Measurements from ENCODE around the gene GPX2.
"Not testable (repeated sequence)": the region's sequence is repeated elsewhere in the genome, so short reads cannot be mapped to it uniquely, and the experiment has no call there.

The GPX2 gene

DNA sequence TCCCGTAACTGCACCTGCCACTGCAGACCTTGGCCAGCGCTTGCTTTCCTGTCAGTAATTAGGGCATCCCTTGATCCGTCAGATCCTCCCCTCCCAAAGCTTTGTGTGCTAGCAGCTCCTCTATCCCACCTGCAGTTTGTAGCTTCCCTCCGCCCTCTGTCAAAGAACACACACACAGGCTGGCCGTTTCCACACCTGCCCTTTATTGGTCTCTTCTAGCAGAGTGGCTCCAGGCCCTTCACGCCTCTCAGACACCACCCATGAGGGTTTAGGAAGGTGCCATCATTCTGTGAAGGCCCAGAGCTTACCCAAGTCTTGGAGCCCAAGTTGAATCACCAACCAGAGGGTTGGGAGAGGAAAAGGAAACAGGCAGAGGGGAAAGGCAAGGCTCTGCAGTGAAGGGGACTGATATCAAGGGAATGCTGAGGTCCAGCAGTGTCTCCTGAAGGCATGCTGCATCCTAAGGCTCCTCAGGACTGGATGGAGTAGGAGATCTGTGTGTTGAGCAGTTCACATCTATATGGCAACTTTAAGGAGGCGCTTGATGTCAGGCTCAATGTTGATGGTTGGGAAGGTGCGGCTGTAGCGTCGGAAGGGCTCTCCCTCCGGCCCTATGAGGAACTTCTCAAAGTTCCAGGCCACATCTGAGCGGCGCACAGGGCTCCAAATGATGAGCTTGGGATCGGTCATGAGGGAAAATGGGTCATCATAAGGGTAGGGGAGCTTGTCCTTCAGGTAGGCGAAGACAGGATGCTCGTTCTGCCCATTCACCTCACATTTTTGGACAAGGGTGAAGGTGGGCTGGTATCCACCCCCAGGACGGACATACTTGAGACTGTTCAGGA is 3.4 kb downstream of the GPX2 start:
- no peak for DNase-seq

DNA sequence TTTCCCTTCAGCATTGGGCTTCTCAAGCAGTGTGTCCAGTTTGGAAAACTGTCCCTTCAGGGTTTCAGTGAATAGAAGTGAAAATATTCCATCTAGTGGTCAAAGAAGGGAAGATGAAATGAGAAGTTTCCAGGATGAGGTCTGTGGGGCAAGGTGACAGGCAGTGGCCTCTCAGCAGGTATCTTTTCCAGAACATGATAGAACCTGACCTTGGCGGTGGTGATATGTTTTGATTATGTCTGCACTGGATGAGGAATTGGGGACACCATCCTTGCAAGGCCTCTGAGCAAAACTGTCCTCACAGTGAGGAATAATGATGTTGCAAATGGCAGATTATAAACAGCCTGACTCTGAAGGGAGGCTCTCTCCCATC is 4.7 kb downstream of the GPX2 start:
- no peak for DNase-seq

DNA sequence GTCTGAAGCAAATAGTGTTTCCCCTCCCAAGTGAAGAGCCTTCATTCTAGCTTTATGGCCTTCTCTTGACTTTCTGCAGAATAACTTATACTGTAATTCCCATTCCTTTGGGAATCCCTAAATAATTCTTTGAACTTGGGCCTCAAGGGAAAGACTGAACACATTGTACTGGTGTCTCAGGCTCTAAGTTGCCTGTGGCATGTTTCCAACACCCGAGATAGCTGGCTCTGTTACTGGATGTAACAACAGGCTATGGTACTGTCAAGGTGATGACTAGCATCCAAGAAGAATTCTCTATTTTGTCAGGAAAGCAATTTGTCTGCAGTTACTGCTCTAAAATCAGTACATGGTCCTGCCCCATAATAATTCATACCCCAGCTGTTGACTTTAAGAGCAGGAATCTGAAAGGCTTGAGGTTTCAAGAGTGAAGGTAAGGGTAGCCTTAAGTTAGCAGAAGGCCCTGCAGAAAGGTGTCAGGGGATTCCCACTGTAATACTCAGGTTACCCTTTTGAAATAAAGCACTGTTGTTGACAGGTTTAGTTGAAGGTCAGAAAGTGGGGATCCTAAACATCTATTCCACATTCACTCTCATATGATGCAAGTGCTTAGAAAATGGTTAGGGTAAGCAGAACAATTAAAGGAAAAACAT is 5.2 kb downstream of the GPX2 start:
- no peak for DNase-seq

DNA sequence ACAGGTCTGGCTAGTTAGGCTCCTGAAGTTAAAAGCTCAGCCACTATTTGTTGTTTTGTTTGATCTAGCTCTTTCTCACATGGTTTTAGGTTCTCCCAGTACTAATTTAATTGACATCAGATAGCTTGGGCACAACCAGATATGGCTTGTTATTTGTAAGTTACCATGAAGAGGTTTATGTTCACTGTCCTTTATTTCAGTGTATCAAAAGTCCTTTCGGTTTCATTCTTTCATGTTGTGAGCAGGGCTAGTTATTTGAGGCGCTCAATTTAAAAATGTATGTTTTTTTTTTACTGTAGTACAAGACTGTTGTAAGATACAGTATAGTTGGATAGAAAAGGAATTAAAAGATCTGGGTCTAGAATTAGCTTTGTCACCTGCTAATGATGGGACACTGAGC is 7.0 kb downstream of the GPX2 start:
- no peak for DNase-seq

DNA sequence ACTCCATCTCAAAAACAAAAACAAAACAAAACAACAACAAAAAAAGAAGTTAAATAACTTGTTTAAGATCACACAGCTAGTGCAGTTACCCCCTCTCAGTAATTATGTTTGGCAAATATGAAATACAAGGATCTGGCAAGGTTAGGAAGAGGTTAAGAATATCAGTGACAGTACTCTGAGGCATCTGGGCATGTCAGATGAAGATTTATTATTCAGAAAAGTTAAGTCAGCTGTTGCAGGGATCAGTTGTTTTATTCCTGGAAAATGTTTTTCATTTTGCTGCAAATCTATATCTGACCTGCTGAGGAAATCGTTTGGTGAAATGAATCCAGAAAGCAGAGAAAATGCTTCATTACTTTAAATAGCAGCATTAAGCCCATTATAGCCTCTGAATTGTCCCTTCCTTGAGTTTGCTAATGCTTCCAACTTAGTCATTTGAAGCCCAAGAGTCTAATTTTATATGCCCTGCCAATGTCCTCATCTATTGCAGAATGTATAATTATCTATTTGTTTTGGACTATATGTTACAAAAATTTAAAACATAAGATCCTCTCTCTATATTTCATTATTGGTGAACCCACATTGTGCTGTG is 8.1 kb downstream of the GPX2 start:
- DNase-seq = no peak

DNA sequence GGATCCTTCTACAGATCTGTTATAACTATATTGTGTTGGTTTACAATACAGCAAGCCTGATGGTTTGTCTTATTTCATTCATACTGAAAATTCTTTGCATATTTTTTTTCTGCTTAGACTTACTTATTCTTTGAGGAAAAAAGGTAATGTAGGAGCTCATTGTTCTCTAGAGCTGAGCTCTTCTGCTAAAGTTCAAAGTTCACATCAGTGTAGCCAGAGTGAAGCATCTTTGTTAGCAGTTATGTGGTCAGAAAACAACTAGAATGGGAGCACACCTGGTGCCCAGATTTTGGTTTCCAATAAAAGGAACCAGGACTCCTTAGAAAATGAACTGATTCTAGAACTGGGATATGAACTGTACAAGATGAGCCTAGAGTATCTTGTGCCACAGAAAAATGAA is 10.3 kb downstream of the GPX2 start:
- no peak for DNase-seq

DNA sequence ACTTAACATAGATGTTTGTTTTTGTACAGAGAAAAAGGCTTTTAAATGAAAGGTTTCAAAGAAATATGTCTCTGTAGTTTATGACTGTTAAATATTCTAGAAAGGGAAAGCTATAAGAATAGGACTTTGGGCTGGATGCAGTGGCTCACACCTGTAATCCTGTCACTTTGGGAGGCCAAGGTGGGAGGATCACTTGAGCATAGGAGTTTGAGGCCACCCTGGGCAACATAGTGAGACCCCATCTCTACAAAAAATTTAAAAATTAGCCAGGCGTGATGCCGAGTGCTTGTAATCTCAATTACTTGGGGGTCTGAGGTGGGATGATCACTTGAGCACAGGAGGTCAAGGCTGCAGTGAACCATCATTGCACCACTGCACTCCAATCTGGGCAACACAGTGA is 11.4 kb downstream of the GPX2 start:
- no peak for DNase-seq

DNA sequence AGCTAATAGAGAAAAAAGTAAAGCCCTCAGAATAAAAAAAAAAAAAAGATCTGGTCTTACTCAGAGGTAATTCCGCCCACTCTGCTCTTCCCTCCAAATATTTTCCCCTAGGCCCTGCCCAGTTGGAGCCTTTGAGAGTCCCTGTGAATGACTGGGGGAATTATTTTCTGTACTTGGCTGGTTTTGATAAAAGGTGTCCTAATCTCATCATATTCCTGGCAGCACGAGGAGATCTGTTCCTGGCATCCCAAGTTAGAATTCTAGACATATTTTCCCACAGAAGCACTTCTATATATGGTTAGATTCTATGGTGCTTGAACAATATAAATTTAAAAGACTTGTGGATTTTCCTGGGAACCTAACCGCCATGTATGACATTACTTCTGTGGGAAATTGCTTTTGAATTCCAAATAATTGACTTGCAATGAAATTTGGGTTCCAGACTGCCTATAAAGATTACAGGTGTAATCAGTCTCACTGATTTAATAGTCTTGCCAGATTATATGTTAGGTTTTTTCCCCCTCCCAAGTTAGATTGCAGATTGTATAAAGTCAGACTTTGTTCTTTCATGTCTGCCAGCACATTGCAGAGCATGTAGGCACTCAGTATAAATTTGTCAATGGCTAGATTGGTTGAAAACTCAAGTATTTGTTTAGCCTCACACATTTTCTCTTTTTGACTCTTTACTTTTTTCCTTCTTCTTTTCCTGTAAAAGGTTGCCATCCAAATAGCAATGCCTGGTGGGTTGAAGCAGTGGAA is 12.3 kb downstream of the GPX2 start:
- no peak for DNase-seq

DNA sequence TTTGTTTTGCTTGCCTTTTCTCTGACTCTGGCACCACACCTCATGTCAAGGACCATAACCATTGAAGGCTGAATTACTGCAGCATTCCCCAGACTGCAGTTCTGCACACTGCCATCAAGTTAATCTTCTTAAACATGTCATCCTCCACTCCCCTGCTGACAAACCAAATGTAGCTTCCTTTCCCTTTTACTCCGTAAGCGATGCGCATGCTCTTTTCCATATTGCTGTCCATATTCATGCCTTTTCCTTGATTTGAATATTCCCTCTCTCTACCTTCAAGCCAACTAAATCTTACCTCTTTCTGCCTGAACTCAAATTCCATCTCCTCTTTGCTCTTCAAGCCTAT is 13.6 kb downstream of the GPX2 start:
- no peak for DNase-seq

DNA sequence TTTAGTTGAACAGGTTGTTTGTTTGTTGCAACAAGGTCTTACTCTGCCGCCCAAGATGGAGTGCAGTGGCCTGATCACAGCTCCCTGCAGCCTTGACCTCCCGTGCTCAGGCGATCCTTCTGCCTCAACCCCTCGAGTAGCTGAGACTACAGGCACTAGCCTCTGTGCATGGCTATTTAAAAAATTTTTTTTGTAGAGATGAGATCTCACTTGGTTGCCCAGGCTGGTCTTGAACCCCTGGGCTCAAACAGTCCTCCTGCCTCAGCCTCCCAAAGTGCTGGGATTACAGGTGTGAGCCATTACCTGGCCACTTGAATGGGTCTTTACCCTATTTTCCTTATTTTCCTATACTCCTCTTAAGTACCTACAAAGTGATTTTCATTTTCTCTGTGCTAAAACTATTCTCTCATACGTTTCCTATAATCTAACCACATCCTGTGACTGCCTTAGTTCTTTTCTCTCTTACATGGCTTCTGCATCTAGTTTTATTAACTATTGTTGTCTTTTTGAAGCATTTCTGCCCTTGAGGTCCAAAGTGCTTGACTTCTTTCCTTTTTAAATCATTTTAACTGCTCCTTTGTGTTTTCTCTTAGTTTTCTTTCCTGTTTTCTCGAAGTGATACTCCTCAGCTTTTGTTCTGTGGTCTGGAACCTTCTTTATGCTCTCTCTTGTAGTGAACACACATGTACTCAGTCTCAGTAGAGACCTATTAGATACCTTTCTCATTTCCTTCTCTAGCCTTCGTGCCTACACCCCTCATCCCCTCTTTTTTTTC is 14.1 kb downstream of the GPX2 start:
- no peak for DNase-seq

DNA sequence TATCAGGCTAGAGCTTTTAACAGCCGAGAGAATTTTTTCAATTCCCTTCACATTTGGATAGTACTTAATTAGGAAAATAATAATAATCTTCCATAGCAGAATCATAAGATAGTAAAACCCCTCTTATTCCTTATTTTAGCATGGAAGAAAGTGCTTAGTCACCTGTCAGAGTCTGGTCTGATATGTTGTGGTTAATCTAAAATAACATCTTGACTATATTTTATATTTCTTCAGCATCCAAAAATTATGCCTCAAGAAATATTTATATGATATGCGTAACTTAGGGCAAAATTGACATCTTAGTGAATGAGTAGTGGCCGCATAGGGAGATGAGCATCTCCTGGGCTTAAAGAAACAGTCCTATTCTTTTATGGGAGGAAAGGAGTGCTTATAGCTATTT is 15.5 kb downstream of the GPX2 start:
- DNase-seq = no peak

DNA sequence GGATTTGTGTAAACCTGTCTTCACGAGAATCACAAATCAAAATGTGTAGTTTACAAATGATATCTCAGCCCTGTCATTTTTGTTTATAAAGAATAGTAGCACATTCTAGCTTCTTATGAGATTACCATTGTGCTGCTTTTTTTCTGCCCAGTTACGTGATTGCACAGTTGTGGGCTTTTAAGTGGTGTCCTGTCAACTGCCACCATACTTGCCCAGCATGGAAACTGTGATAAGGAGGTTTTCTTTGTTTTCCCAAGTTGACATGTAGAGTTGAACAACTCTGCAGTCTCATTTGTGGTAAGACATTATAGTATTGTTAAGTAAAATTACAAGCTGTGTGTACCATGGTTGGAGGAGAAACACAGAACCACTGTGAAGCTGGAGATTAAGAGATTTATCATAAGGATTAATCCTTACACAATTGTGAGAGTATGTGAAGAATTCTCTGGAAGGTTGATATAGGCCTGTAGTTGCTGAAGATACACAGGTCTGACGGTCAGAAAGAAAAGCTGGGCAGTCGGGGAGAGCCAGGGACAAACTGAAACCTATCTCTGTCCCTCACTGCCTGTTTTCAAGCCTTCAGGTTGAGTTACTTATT is 16.0 kb downstream of the GPX2 start:
- DNase-seq = no peak

DNA sequence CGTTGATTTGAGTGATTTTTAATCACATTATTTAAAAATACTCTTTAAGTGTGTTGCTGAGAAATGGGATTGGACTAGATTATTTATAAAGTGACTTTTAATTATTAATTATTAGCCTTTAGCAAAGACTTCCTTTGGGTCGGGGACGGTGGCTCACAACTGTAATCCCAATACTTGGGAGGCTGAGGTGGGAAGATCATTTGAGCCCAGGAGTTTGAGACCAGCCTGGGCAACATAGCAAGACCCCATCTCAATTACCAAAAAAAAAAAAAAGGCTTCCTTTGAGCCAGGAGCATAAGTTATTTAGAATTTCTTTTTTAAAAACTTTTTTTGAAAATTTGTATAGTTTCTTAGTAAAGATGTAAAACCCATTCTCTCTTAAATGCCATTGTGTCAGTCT is 19.5 kb downstream of the GPX2 start:
- DNase-seq = no peak

DNA sequence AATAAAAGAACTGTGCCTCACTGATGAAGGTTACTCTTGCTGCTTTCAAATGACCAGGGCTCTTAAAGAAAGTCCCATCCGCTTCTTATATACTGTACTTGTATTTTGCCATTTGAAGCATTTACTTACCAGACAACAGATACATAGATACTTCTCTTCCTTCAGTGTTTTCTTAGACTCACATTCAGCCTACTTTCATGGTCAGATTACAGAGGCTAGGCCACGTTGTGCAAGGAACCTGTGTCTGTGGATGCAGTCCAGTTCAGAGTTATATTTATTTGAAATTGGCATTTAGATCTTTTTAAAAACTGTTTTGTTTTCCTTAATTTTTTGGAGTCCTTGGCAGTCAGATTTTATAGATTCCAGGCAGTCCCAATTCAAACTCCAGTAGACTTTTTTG is 22.1 kb downstream of the GPX2 start:
- DNase-seq = no peak

DNA sequence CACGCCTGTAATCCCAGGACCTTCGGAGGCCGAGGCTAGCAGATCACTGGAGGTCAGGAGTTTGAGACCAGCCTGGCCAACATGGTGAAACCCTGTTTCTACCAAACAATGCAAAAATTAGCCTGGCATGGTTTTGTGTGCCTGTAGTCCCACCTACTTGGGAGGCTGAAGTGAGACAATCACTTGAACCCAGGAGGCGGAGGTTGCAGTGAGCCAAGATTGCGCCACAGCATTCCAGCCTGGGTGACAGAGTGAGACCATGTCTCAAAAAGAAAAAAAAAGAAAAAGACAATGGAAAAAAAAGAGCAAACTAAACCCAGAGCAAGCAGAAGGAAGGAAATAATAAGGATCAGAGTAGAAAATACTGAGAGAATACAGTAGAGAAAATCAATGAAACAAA is 22.9 kb downstream of the GPX2 start:
- DNase-seq = no peak

DNA sequence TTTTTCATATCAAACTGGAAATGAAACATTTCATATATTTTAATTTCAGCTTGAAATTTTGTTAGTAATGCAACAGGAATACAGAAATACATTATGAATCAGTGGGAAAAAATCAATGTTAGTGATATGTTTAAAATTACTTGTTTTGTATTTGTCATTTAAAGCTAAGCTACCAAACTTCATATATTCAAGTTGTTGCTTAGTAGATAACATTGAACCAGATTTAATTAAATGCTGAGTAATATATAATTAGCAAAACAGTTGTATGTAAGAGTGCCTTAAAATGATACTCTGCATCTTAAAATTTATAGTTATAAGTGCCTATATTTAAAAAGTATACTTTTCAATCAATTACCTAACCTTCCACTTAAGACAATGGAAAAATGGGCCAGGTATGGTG is 23.3 kb downstream of the GPX2 start:
- no peak for DNase-seq

DNA sequence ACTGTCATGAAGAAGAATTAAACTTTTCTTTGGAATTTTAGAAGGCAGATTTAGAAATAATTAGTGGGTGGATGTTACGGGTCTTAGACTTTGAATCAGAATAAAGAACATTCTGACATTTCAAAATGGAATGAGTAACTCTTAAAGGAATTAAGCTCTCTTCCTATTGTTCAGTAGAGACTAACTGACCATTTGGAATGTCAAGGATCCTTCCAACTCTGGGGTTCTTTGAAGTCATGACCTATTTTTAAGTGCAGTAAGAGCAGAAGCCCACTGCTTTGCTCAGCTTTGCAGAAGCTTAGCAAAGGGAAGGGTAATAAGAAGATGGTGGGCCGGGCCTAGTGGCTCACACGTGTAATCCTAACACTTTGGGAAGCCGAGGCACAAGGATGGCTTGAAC is 24.3 kb downstream of the GPX2 start:
- no peak for DNase-seq

DNA sequence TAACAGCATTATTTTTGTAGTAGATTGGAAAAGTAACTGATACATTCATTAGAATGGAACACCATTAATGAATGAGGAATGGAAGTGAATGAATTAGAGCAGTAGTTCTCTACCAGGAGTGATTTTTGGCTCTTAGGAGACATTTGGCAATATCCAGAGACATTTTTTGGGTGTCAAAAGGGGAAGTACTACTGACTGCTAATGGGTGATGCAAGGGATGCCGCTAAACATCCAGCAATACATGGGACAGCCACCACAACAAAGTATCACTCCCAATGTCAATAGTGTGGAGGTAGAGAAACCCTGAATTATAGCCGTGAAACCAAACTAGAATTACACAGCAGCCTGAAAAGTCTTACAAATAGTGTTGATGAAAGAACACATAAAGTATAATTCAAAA is 26.7 kb downstream of the GPX2 start:
- DNase-seq = no peak

DNA sequence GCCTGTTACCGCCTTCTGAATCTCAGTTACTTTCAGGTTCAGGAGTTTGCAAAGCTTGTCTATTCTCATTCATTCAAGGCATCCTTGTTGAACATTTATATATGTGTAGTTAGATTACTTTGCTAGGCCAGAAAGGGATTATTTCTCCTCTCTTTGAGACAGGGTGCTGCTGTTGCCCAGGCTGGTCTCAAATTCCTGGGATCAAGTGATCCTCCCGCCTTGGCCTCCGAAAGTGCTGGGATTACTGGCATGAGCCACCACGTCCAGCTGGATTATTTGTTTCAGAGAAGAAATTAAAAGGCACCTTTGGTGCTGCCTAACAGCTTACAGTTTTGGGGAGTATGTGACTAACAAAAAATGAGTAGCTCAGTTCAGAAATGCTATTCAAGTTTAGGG is 27.5 kb downstream of the GPX2 start:
- no peak for DNase-seq

DNA sequence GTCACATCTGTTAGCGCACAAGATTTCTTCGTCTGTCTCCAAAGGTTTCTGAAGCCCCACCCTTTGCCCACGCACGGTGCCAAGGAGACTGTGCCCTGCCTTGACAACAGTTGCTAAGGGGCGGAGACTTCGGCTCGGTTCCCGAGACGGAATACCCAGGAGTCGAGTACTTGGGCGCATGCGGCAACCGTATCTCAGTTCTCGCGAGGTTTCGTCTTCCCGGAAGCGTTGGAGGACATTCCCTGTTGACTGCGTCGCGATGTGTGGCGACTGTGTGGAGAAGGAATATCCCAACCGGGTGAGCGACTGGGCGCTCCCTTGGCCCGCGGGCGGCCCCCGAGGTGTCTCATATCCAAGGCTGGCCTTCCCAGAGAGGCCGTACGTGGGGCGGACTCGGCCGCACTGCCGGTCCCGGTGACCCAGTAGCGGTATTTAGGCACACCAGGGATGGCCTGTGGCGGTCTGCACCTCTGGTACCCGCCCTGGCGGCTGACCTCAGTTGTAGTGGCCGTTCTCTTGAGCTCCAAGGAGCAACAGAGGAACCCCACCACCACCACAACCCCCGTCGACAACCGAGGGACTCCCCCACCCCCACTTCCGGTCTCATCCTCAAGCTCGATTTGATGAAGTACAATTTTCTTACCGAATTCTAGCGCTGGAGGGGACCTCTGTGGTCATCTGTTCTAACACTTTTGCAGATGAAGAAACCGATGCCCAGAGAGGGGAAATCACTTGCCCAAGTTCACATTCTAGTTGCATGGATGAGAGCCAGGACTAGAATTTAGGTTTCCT is 28.1 kb downstream of the GPX2 start, which contains the start of gene CHURC1:
TSS of gene CHURC1 (plus strand) at position 219 of the 792 bp plus-strand sequence. CDS start at position 260, 41 bp downstream.
- DNase-seq = peak; percentile 97

DNA sequence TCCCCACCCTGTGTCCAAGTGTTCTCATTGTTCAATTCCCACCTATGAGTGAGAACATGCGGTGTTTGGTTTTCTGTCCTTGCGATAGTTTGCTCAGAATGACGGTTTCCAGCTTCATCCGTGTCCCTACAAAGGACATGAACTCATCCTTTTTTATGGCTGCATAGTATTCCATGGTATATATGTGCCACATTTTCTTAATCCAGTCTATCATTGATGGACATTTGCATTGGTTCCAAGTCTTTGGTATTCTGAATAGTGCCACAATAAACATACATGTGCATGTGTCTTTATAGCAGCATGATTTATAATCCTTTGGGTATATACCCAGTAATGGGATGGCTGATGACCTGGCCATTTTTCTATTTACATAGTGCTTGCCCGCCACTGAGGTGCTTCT is 29.1 kb downstream of the GPX2 start:
- not testable (repeated sequence) for DNase-seq

DNA sequence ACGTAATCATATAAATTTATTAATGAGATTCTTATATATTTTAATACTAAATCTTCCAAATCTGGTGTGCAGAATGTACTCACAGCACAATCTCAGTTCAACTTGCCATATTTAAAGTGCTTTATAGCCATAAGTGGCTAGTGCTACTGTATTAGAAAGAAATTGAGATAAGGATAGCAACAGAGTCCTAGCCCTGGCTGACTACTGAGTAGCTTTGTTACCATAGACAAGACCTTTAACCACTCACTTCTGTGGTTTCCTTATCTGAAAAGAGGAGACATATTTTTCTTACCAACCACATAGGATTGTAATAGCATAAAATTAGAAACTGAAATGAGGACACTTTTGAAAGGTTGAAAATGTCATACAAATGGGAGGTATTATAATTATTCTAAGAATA is 30.3 kb downstream of the GPX2 start:
- DNase-seq = no peak

Data from activated naive CD4-positive, alpha-beta T cell treated with anti-CD3 and anti-CD28 coated beads, Interleukin-2, amount 50 U/mL, for 16 hours (primary cell).